H1 (cell line): ENCODE measurements around the gene ACTA2. TPM values are rescaled to one million over a fixed set of nuclear protein-coding genes. Genes with fewer than 3 reads are reported as not detected.

Experiments
- CTCF ChIA-PET: fragments of 300-600 bp; sonication (Branson Sonifier 250); formaldehyde crosslinking; loops from one replicate; lab custom pipeline; 2021; ENCODE audit not compliant: partially characterized antibody; lab: Charles Lee
- POLR2A ChIA-PET: fragments of 300-600 bp; sonication (Branson Sonifier 250); formaldehyde crosslinking; loops from one replicate; lab custom pipeline; 2021; ENCODE audit warnings: inconsistent platforms; ENCODE audit not compliant: partially characterized antibody; lab: Charles Lee
- DNase-seq, 2 experiments: peaks; one replicate each; pipeline versions ENCODE4 v3.0.0 to v3.0.0-alpha.2; 2010 to 2022; ENCODE audit warnings: low spot score in 2 of 2, low read depth in 1 of 2, mixed read lengths in 1 of 2
- FAIRE-seq: peaks from 2 replicates; lab custom pipeline; 2011; peaks lifted over from hg19 to GRCh38; lab: Jason Lieb, UNC
- H2AFZ ChIP-seq: 2 replicates; pipeline ENCODE4 v1.8.1; 2012; ENCODE audit warnings: low read length, inconsistent platforms
- H2AK5ac ChIP-seq: 2 replicates; pipeline ENCODE4 v1.6.1; 2013; ENCODE audit warnings: low read depth, low read length
- H2BK120ac ChIP-seq: replicated peaks from 2 replicates; pipeline ENCODE3; 2013; ENCODE audit warnings: low read depth, low read length, inconsistent platforms
- H2BK12ac ChIP-seq: 2 replicates; pipeline ENCODE4 v1.6.1; 2013; ENCODE audit warnings: low read depth, low read length
- H2BK15ac ChIP-seq: 2 replicates; pipeline ENCODE4 v1.6.1; 2013; ENCODE audit warnings: low read length
- H2BK20ac ChIP-seq: 2 replicates; pipeline ENCODE4 v1.6.1; 2013; ENCODE audit warnings: low read length
- H2BK5ac ChIP-seq: 2 replicates; pipeline ENCODE4 v1.6.1; 2013; ENCODE audit warnings: low read depth, low read length
- H3K14ac ChIP-seq: 2 replicates; pipeline ENCODE4 v1.6.1; 2013; ENCODE audit warnings: inconsistent platforms; ENCODE audit not compliant: insufficient read length
- H3K18ac ChIP-seq: 2 replicates; pipeline ENCODE4 v1.6.1; 2013; ENCODE audit warnings: low read length; ENCODE audit errors: extremely low read depth
- H3K23ac ChIP-seq: 2 replicates; pipeline ENCODE4 v1.6.1; 2013; ENCODE audit warnings: inconsistent platforms; ENCODE audit not compliant: insufficient read length
- H3K23me2 ChIP-seq: 2 replicates; pipeline ENCODE4 v1.6.1; 2013; ENCODE audit warnings: low read depth, low read length
- H3K27ac ChIP-seq: 2 replicates; pipeline ENCODE4 v1.6.1; 2011; ENCODE audit warnings: low read depth, low read length, inconsistent platforms
- H3K27me3 ChIP-seq, 4 experiments: replicated peaks in 1 of 4; 1 replicate in 1 of 4; 2 replicates in 3 of 4; pipeline versions ENCODE4 v1.6.1 to v1.8.1; 2011 to 2013; ENCODE audit warnings: low read length in 3 of 4, mild to moderate bottlenecking in 3 of 4, inconsistent platforms in 2 of 4, mixed read lengths in 2 of 4, moderate library complexity in 1 of 4; ENCODE audit not compliant: control insufficient read depth in 3 of 4, insufficient read depth in 3 of 4; ENCODE audit errors: extremely low read depth in 1 of 4
- H3K36me3 ChIP-seq, 4 experiments: 2 replicates each; pipeline versions ENCODE4 v1.6.1 to v1.8.1; 2011 to 2013; ENCODE audit warnings: mild to moderate bottlenecking in 4 of 4, low read length in 3 of 4, moderate library complexity in 2 of 4, control low read depth in 1 of 4, inconsistent platforms in 1 of 4; ENCODE audit not compliant: insufficient read depth in 4 of 4, control insufficient read depth in 2 of 4
- H3K4ac ChIP-seq: replicated peaks from 2 replicates; pipeline ENCODE3; 2013; ENCODE audit warnings: low read length, low read depth, mixed read lengths, inconsistent platforms; ENCODE audit not compliant: insufficient read length
- H3K4me1 ChIP-seq, 4 experiments: replicated peaks in 1 of 4; 1 replicate in 1 of 4; 2 replicates in 3 of 4; pipeline versions ENCODE4 v1.6.1 to v1.8.1; 2011 to 2013; ENCODE audit warnings: low read length in 3 of 4, inconsistent platforms in 2 of 4, mixed read lengths in 1 of 4; ENCODE audit not compliant: insufficient read depth in 4 of 4, control insufficient read depth in 3 of 4
- H3K4me2 ChIP-seq, 2 experiments: 2 replicates each; pipeline versions ENCODE4 v1.6.1 to v1.8.1; 2011 to 2013; ENCODE audit warnings: low read depth in 2 of 2, low read length in 2 of 2, control low read depth in 1 of 2, inconsistent platforms in 1 of 2, mild to moderate bottlenecking in 1 of 2; ENCODE audit not compliant: insufficient read depth in 1 of 2
- H3K4me3 ChIP-seq, 4 experiments: fragments of 200-600, 300-600 bp in 1 of 4; sonication (generic), shearing (Covaris generic), sonication (Bioruptor Twin) in 1 of 4; 2 replicates each; pipeline versions ENCODE4 v1.5.1 to v1.8.1; 2011 to 2016; ENCODE audit warnings: low read length in 4 of 4, low read depth in 3 of 4, control low read depth in 2 of 4, inconsistent platforms in 2 of 4, mild to moderate bottlenecking in 2 of 4, mixed read lengths in 1 of 4, moderate library complexity in 1 of 4; ENCODE audit not compliant: insufficient read depth in 2 of 4; ENCODE audit errors: extremely low read depth in 1 of 4
- H3K56ac ChIP-seq: replicated peaks from 2 replicates; pipeline ENCODE3; 2013; ENCODE audit warnings: low read depth, mild to moderate bottlenecking, mixed read lengths, low read length, inconsistent platforms; ENCODE audit not compliant: insufficient read length
- H3K79me1 ChIP-seq: 2 replicates; pipeline ENCODE4 v1.6.1; 2013; ENCODE audit warnings: low read depth, low read length, control low read depth
- H3K79me2 ChIP-seq, 2 experiments: 2 replicates each; pipeline versions ENCODE4 v1.6.1 to v1.8.1; 2012 to 2013; ENCODE audit warnings: low read length in 2 of 2, mild to moderate bottlenecking in 2 of 2, inconsistent platforms in 1 of 2; ENCODE audit not compliant: insufficient read depth in 2 of 2, control insufficient read depth in 1 of 2
- H3K9ac ChIP-seq, 4 experiments: replicated peaks in 1 of 4; 1 replicate in 1 of 4; 2 replicates in 3 of 4; pipeline versions ENCODE4 v1.6.1 to v1.8.1; 2011 to 2013; ENCODE audit warnings: low read depth in 3 of 4, low read length in 3 of 4, control low read depth in 2 of 4, mild to moderate bottlenecking in 2 of 4, moderate library complexity in 2 of 4, inconsistent platforms in 1 of 4; ENCODE audit errors: extremely low read depth in 1 of 4
- H3K9me3 ChIP-seq, 2 experiments: 2 replicates each; pipeline versions ENCODE4 v1.6.1 to v1.8.1; 2012 to 2013; ENCODE audit warnings: mild to moderate bottlenecking in 2 of 2, moderate library complexity in 2 of 2, control low read depth in 1 of 2, inconsistent platforms in 1 of 2, low read depth in 1 of 2, low read length in 1 of 2, mixed read lengths in 1 of 2; ENCODE audit not compliant: insufficient read depth in 2 of 2
- H4K20me1 ChIP-seq, 2 experiments: replicated peaks in 1 of 2; 2 replicates each; pipeline versions ENCODE3 to v1.8.1; 2011 to 2013; ENCODE audit warnings: inconsistent platforms in 2 of 2, low read length in 2 of 2, mild to moderate bottlenecking in 1 of 2; ENCODE audit not compliant: insufficient read depth in 2 of 2, control insufficient read depth in 1 of 2
- H4K5ac ChIP-seq: 2 replicates; pipeline ENCODE4 v1.6.1; 2013; ENCODE audit warnings: low read length, low read depth, mixed read lengths, inconsistent platforms; ENCODE audit not compliant: insufficient read length
- H4K8ac ChIP-seq: 2 replicates; pipeline ENCODE4 v1.8.0; 2013; ENCODE audit warnings: mild to moderate bottlenecking, moderate library complexity, low read length, inconsistent platforms; ENCODE audit not compliant: insufficient read depth; ENCODE audit errors: extremely low read depth
- H4K91ac ChIP-seq: replicated peaks from 2 replicates; pipeline ENCODE3; 2013; ENCODE audit warnings: low read length, mixed read lengths, inconsistent platforms; ENCODE audit not compliant: insufficient read length
- BACH1 ChIP-seq: IDR thresholded peaks from 2 replicates; pipeline ENCODE4 v1.6.1; 2012; ENCODE audit warnings: low read length, improper control_type of control experiment
- WGBS, 2 experiments: shearing (Covaris generic) in 1 of 2; methylation state at CpG; one replicate each; pipeline versions ENCODE4 v1.1.6 to v1.1.7; 2013 to 2015; ENCODE audit warnings: low lambda C conversion rate in 2 of 2, mixed read lengths in 2 of 2, inconsistent platforms in 1 of 2, low coverage in 1 of 2, missing lambda C conversion rate in 1 of 2; ENCODE audit not compliant: insufficient replicate concordance in 2 of 2, insufficient coverage in 1 of 2, insufficient read length in 1 of 2; ENCODE audit errors: extremely low coverage in 1 of 2, missing lambda C conversion rate in 1 of 2; 5-methylcytosine and 5-hydroxymethylcytosine counted together
- polyA plus RNA-seq, 7 experiments: library from polyadenylated mRNA; depleted of rRNA in 3 of 7; stranded (reverse) in 5 of 7; unstranded in 2 of 7; fragments of >200 nt in 5 of 7; fragments of 200-250 nt in 2 of 7; gene quantifications; 1 replicate in 5 of 7; 2 replicates in 1 of 7; 4 replicates in 1 of 7; pipeline versions ENCODE4 v1.2.1 to v1.2.3, GENCODE V29; 2011 to 2013; ENCODE audit warnings: missing spikeins in 2 of 7, mixed read lengths in 2 of 7
- total RNA-seq: library from RNA; stranded (reverse); fragmentation: NEBNext Ultra II Directional; extraction: Animal tissue kit (Norgen Biotek cat#: 25700); gene quantifications from 2 replicates; pipeline ENCODE4 v1.2.1, GENCODE V29; 2021

Gene ACTA2
- total and polyA plus RNA-seq, 2 of the 8 experiments (the other 6 are each of a cell fraction or from before 2014, with no cell fraction given) = 3.5 to 8.9 TPM

GRCh38 chr10:88918191-88918905 lies 34.2 kb downstream of the ACTA2 start:
- ChIA-PET CTCF (no interaction called here), POLR2A (no interaction called here)
- no peak for FAIRE-seq
- no peak overlapping the region for H4K91ac ChIP-seq
- H3K79me1 ChIP-seq = no peaks in the 10 kb centered on the region
- no peak overlapping the region for H2AFZ ChIP-seq
- no peaks in the 10 kb centered on the region for H3K4me1 ChIP-seq
- no peak overlapping the region for H3K9ac ChIP-seq
- DNase-seq = no peak
- H3K4ac ChIP-seq = no peak overlapping the region
- no peaks in the 10 kb centered on the region for H3K27me3 ChIP-seq
- no peak overlapping the region for H2BK15ac ChIP-seq
- H3K23me2 ChIP-seq = no peaks in the 10 kb centered on the region
- H3K56ac ChIP-seq = no peak overlapping the region
- no peaks in the 10 kb centered on the region for H4K20me1 ChIP-seq
- H3K4me2 ChIP-seq = no peak overlapping the region
- H2BK12ac ChIP-seq = no peak overlapping the region
- 96% methylated on average over 3 of the region's 3 CpGs; no CpG with 5 or more reads in 1 of the 2 experiments for WGBS, 2 experiments
- no peak overlapping the region for H2BK5ac ChIP-seq
- no peak overlapping the region for H3K27ac ChIP-seq
- H2AK5ac ChIP-seq = no peak overlapping the region
- no peaks in the 10 kb centered on the region for H3K9me3 ChIP-seq
- no peak overlapping the region for H3K14ac ChIP-seq
- H3K79me2 ChIP-seq = no peaks in the 10 kb centered on the region
- H3K36me3 ChIP-seq = no peaks in the 10 kb centered on the region
- no peak overlapping the region for H2BK20ac ChIP-seq
- no peak overlapping the region for H4K5ac ChIP-seq
- H2BK120ac ChIP-seq = no peak overlapping the region
- no peak overlapping the region for H3K4me3 ChIP-seq
- no peak overlapping the region for H4K8ac ChIP-seq
- no peak overlapping the region for H3K23ac ChIP-seq
- H3K18ac ChIP-seq = no peak overlapping the region
- TF ChIP-seq BACH1 = no peak
